Epithelial cell of proximal tubule (primary cell): ENCODE data around the gene HOXA3. TPM values are rescaled to one million over a fixed set of nuclear protein-coding genes. Genes with fewer than 3 reads are reported as not detected.

ENCODE experiments used
- DNase-seq: peaks from one replicate; pipeline ENCODE4 v3.0.0-alpha.2; 2011; ENCODE audit warnings: low read depth
- H3K4me3 ChIP-seq: 2 replicates; pipeline ENCODE4 v1.5.1; 2011; ENCODE audit warnings: low read depth, mild to moderate bottlenecking, low read length
- total RNA-seq: library from RNA; depleted of rRNA; stranded (reverse); fragments of >200 nt; gene quantifications from 2 replicates; pipeline ENCODE4 v1.2.3, GENCODE V29; 2015
- TF ChIP-seq, protein P1 (sequence below): conservative IDR thresholded peaks from 2 replicates; pipeline ENCODE4 v1.5.1; 2012; ENCODE audit warnings: low read depth, mild to moderate bottlenecking, low read length

The HOXA3 gene
- total RNA-seq, 1 donor from 2014 or later, result 33.2 TPM

DNA sequence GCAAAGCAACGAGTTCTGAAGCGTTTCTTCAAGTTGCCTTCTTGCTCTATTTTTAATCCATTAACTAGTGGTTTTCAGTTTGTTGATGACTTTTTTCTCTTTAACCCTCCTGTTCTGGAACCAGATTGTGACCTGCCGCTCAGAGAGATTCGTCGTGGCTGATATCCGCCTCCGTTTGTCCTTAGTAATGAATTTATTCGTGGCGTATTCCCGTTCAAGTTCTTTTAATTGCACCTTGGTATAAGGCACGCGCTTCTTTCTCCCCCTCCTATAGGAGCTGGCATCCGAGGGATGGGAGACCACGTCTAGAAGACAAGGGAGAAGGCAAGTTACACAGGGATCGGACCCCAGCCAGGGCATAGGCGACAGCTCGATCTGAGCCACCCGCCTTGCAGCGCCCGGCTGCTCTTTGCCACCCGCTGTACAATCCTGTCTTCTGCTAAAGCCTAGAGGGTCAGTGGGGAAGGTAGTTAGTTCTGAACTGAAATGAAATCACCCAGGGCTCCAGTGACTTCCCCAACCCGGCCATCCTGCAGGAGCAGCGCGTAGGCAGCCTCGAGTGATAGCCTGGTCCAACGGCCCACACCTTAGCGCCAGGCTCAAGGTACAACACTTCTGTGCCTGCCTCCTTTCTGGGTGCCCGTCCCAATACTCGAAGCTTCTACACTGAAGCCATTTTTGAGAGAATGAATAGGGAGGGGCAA lies 45.9 kb upstream of the HOXA3 start:
- DNase-seq, result no peak
- no peak overlapping the region for H3K4me3 ChIP-seq
- TF ChIP-seq, protein P1, sequence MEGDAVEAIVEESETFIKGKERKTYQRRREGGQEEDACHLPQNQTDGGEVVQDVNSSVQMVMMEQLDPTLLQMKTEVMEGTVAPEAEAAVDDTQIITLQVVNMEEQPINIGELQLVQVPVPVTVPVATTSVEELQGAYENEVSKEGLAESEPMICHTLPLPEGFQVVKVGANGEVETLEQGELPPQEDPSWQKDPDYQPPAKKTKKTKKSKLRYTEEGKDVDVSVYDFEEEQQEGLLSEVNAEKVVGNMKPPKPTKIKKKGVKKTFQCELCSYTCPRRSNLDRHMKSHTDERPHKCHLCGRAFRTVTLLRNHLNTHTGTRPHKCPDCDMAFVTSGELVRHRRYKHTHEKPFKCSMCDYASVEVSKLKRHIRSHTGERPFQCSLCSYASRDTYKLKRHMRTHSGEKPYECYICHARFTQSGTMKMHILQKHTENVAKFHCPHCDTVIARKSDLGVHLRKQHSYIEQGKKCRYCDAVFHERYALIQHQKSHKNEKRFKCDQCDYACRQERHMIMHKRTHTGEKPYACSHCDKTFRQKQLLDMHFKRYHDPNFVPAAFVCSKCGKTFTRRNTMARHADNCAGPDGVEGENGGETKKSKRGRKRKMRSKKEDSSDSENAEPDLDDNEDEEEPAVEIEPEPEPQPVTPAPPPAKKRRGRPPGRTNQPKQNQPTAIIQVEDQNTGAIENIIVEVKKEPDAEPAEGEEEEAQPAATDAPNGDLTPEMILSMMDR, result no peak

DNA sequence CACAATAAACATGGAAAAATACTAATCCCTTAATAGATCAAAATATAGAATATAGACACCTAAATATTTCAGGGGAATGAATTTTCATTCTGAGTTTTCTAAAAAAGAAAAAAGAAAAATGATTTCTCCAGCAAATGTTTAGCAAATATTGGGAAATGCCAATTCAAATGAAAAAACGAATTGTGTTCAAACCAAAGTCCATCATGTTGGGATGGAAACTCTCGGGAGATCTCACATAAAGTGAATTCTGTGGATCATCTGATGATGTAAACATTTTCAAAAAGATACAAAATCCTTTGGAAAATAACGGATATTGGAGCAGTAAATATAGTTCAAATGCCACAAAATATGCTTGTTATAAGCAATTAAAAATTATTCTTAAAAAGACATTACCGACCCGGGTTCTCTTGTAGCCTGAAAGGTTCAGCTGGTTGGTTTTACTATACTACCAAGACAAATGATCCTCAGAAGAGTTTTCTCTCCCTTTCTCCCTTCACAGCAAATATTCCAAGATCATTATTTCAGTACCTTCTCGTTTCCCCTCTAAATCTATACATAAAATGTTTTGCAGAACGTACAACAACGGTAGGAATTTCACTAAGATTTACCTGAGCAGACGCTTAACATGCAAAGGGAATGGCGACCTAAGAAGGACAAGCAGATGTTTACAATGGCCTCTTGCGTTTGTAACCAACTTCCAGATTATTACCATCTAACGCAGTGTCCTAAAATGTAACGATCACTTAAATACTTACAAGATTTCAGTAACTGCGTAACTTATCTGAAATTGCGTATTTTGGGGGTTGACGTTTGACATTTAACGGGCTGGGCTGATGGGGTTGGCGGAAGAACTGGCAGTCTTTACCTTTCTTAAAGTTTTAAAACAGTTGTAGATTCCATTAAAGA lies 45.0 kb upstream of the HOXA3 start:
- no peak for DNase-seq
- H3K4me3 ChIP-seq, result no peak overlapping the region
- TF ChIP-seq, protein P1, result no peak

DNA sequence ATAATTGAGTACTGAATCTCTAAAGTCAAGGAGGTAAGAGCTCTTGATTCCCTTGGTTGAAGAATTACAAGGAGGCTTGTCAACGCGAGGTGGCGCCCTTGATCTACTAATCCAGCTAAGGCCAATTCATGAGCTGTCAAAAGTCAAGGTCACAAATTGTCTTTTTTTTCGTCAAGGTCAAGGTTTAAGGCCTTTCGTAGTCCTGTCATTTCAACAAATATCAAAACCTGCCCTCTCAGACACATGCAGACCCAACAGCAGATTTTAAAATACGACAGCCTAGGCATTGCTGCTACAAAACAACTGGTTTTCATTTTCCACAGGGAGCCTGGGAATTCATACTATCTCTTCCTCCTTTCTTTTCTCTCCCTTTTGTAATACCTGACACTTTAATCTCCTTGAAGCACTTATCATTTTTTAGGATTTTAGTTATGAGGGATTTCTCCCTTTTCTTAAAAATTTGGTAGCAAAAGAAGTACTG lies 43.9 kb upstream of the HOXA3 start:
- TF ChIP-seq, protein P1, result peak; percentile 91
- no peak overlapping the region for H3K4me3 ChIP-seq
- no peak for DNase-seq

DNA sequence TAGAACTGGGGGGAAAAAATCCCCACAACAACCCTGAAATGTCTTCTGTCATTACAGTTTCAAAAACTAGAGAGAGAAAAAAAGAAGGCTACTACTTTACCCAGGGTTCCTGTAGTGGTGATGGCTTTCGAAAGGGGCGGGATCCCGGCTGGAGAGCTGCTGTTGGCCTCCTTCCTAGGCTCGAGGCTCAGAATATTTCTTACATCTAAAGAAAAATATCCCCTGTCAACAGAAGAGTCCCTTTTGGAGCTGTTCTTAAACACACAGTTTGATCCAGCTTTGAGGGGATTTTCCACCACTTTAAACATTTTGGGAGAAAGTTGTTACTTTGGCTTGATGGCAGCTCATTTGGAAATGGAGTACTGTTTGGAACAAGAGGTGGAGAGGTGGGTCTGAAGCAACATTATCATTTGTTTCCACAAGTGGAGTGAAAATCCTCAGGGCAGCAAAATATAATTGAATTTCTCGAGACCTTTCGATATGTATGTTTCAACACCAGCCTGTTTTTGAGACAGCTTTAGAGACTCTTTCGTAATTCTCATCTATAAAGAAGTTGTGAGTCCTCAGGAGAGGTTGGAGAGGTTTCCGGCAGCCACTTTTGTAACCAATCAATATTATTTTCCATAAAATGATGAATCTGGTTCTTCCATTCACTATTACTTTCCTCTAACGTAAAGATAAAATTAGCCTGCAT lies 42.5 kb upstream of the HOXA3 start:
- TF ChIP-seq, protein P1, result no peak
- no peak overlapping the region for H3K4me3 ChIP-seq

DNA sequence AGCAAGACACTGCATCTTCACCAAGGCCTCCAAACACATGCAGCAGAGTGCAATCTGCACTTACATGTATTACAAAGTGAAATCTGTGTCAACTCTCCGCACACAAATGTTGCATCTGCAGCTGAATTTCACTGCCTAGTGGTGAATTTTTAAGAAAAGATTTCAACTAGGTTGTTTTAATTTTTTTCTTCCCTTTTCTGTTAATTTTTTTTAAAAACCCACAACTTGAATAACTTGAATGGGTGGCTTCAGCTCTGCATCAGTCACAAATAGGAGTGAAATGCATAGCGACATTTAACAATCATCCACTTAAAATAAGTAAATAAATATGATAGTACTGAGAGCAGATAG lies 41.6 kb upstream of the HOXA3 start:
- no peak overlapping the region for H3K4me3 ChIP-seq
- TF ChIP-seq, protein P1, result no peak
- DNase-seq, result no peak

More for the DNA sequence above, 42.5 kb upstream of the HOXA3 start:
- DNase-seq, result no peak

DNA sequence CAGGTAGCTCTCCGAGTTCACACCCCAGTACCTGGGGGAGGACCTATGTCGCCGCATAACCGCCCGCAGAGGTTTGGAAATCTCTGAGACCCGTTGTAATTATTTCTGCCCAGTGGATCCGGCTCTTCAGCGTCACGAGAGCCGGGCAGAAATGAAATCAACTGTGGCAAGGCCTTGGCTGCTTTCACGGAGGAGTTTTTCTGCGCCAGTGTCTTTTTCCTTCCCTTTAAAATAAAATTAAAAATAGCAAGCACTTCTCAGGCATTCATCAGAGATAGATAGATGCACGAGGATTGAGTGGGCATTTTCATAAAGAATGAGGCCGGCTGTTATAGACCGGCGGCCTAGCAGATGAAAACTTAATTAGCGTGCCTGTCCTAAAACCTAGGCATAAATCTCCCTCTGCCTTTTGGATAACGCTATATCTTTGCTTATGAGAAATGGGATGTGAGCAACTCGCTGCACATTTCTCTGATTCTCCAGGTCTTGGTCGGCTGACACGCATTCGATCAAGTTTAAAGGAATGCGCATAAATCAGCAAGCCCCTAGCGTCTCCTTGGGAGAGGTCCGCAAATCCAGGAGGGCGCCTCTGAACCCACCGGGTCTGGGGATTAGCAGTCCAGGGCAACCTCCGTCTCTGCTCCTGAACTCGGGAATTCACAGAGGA lies 41.1 kb upstream of the HOXA3 start:
- H3K4me3 ChIP-seq, result peak overlapping the region; percentile 33
- TF ChIP-seq, protein P1, result no peak
- DNase-seq, result no peak
